ENCODE measurements around the gene MYOZ1.
"Not testable (repeated sequence)": the region's sequence is repeated elsewhere in the genome, so short reads cannot be mapped to it uniquely, and the experiment has no call there.

Gene MYOZ1

DNA sequence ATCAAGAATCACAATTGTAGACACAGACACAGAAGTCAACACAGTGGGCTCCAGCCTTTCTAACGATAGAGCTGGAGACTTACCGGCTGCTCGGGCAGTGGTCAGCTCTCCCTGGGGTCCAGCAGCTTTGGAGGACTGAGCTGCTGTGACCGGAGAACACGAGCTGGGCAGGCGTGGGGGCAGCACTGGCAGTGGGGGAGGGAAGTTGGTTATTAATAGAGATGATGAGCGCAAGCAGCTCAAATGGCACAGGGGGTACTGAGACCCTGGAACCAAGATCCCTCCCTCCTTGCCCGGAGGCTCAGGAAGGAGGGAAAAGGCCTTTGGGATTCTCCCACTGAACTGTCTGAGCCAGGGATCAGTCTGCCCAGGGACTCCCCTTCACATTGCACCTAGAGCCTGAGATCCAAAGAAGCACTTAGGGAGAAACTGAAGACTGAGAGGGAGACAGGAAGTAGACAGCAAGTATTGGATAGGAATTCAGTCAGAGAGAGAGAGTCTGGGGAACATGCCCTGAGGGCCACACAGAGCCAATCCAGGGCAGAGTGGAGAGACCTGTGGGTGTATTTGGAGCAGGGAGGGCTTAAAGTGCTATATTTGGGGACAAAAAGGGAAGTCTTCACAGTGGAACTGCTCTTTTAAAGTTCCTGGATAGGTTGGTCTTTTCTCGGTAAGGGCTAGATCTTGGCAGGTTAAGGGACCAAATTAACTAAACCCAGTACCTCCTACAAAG lies at the start of gene MYOZ1:
TSS of gene MYOZ1 (minus strand) at position 147 of the 733 bp plus-strand sequence. CDS start 1,457 bp downstream, outside the sequence.
- H3K4me3 ChIP-seq (replicated peaks; ENCODE audit: low read depth, low read length): no peak within 1 kb of the TSS
- no peaks in the 10 kb centered on the region for H3K36me3 ChIP-seq (ENCODE audit: control insufficient read depth, insufficient read depth, low read length)
- no peak for DNase-seq (ENCODE audit: extremely low read depth, insufficient read length)
- no peak for TF ChIP-seq CTCF (IDR thresholded peaks at IDR 0.05; ENCODE audit: insufficient read depth, low read length, poor library complexity, severe bottlenecking)
- no peaks in the 10 kb centered on the region for H3K27me3 ChIP-seq (replicated peaks; ENCODE audit: control insufficient read depth, insufficient read depth, low read length)

DNA sequence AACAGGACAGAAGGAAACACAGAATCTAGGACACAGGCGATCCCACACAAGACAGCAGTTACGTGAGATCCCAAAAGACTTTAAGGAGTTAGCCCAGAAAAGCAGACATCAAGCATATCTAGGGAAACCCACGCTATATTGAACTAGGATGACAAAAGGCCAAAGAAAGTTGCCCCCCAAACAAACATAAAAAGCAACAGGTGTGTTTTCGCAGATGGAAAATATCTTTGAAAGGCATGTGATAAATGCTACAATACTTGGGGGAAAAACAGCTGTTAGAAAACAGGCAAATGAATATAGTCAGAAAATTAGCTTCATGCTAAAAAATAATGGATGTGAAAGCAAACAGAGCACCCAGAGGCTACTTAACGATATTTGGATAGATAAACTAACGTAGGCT lies 49.5 kb upstream of the MYOZ1 start:
- not testable (repeated sequence) for H3K4me3 ChIP-seq (replicated peaks; ENCODE audit: low read depth, low read length); H3K27me3 ChIP-seq (replicated peaks; ENCODE audit: control insufficient read depth, insufficient read depth, low read length); DNase-seq (ENCODE audit: extremely low read depth, insufficient read length); H3K36me3 ChIP-seq (ENCODE audit: control insufficient read depth, insufficient read depth, low read length)

- DNase-seq (ENCODE audit: extremely low read depth, insufficient read length); H3K27me3 ChIP-seq (replicated peaks; ENCODE audit: control insufficient read depth, insufficient read depth, low read length); H3K4me3 ChIP-seq (replicated peaks; ENCODE audit: low read depth, low read length); H3K36me3 ChIP-seq (ENCODE audit: control insufficient read depth, insufficient read depth, low read length): not testable (repeated sequence)
These were observed 48.3 kb upstream of the MYOZ1 start for GRCh38 chr10:73689596-73689995.

GRCh38 chr10:73687641-73688040 lies 46.4 kb upstream of the MYOZ1 start:
- H3K27me3 ChIP-seq (replicated peaks; ENCODE audit: control insufficient read depth, insufficient read depth, low read length); DNase-seq (ENCODE audit: extremely low read depth, insufficient read length); H3K36me3 ChIP-seq (ENCODE audit: control insufficient read depth, insufficient read depth, low read length); H3K4me3 ChIP-seq (replicated peaks; ENCODE audit: low read depth, low read length): not testable (repeated sequence)

- H3K27me3 ChIP-seq (replicated peaks; ENCODE audit: control insufficient read depth, insufficient read depth, low read length); H3K4me3 ChIP-seq (replicated peaks; ENCODE audit: low read depth, low read length); H3K36me3 ChIP-seq (ENCODE audit: control insufficient read depth, insufficient read depth, low read length); DNase-seq (ENCODE audit: extremely low read depth, insufficient read length): not testable (repeated sequence)
These were observed 33.3 kb upstream of the MYOZ1 start for GRCh38 chr10:73674546-73674945.

DNA sequence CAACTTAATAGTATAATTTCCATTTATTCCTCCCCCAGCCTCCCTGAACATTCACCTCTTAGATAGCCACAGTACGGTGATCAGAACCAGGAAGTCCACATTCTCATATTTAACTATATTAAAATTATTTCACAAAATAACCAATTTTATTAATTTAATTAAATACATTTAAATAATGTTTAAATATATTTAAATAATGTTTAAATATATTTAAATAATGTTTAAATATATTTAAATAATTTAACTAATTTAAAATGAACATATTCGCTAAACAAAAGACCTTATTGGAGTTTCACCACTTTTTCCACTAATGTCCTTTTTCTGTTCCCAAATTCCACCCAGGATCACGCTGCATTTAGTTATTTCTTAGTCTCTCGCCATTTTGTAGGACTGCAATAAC lies 27.1 kb upstream of the MYOZ1 start:
- H3K27me3 ChIP-seq (replicated peaks; ENCODE audit: control insufficient read depth, insufficient read depth, low read length); H3K4me3 ChIP-seq (replicated peaks; ENCODE audit: low read depth, low read length); H3K36me3 ChIP-seq (ENCODE audit: control insufficient read depth, insufficient read depth, low read length); DNase-seq (ENCODE audit: extremely low read depth, insufficient read length): not testable (repeated sequence)

DNA sequence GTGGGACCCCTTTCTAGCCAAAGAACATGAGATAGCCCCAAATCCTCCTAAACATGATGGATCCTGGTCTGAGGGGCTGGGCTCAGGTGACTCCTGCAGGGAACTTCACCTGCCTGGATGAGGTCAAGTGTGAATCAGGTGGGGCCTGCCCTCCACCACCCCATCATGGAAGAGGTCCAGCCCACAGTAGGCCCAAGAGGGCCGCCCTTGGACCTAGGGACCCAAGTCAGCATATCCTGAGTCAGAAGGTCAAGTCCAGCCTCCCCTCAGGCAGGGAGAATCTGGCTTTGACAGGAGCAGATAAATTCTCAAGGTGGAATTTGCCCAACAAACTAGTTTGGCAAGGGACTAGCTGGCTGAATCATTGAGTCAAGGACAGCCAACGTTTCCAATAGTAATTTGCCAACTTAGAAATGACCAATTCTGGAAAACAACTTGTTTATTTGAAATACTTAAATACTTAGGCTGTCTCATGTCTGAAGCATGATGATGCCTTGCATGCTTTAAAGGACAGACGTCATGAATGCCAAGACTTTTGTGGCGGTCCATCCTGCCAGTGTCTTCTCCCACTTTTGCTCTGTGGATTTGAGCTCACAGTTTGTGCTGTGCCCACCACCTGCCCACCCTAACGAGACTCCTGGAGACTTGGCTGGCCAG lies 25.0 kb upstream of the MYOZ1 start:
- not testable (repeated sequence) for H3K36me3 ChIP-seq (ENCODE audit: control insufficient read depth, insufficient read depth, low read length); DNase-seq (ENCODE audit: extremely low read depth, insufficient read length); H3K27me3 ChIP-seq (replicated peaks; ENCODE audit: control insufficient read depth, insufficient read depth, low read length); H3K4me3 ChIP-seq (replicated peaks; ENCODE audit: low read depth, low read length)

DNA sequence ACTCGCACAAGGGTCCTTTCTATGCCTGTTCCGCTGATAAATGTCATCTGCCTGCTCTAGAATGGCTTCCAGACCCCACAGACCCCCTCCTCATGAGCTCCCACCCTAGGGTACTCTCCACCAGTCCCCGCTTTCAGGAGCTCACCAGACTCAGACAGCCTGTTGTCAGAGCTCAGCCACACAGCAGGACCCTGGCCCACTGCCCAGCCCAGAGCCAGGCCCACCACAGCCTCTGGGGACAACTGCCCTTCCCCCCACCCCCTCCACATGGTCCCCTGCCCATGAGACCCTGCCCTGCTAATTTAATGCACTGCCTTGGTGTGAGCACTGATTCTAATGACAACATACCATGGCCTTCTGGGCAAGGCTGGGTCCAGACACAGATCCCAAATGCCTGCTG lies 24.3 kb upstream of the MYOZ1 start:
- H3K27me3 ChIP-seq (replicated peaks; ENCODE audit: control insufficient read depth, insufficient read depth, low read length); H3K36me3 ChIP-seq (ENCODE audit: control insufficient read depth, insufficient read depth, low read length); H3K4me3 ChIP-seq (replicated peaks; ENCODE audit: low read depth, low read length); DNase-seq (ENCODE audit: extremely low read depth, insufficient read length): not testable (repeated sequence)

GRCh38 chr10:73664156-73665040 lies 23.1 kb upstream of the MYOZ1 start:
- not testable (repeated sequence) for H3K36me3 ChIP-seq (ENCODE audit: control insufficient read depth, insufficient read depth, low read length); DNase-seq (ENCODE audit: extremely low read depth, insufficient read length); H3K4me3 ChIP-seq (replicated peaks; ENCODE audit: low read depth, low read length); H3K27me3 ChIP-seq (replicated peaks; ENCODE audit: control insufficient read depth, insufficient read depth, low read length)

- DNase-seq (ENCODE audit: extremely low read depth, insufficient read length); H3K4me3 ChIP-seq (replicated peaks; ENCODE audit: low read depth, low read length); H3K27me3 ChIP-seq (replicated peaks; ENCODE audit: control insufficient read depth, insufficient read depth, low read length); H3K36me3 ChIP-seq (ENCODE audit: control insufficient read depth, insufficient read depth, low read length): not testable (repeated sequence)
These were observed 22.3 kb upstream of the MYOZ1 start for GRCh38 chr10:73663621-73664020.

DNA sequence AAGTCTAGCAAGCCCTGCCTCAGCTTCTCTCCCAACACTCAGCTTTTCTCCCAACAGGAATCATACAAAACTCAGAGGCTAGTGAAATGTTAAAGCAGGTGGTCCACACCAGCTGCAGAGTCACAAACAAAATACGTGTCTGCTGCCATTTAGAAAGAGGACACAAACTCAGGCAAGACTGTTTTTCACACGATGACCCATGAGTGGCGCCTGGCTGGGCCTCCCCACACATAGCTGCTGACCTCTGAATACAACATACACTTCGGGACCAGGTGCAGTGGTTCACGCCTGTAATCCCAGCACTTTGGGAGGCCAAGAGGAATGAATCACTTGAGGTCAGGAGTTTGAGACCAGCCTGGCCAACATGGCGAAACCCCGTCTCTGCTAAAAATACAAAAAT lies 21.4 kb upstream of the MYOZ1 start:
- H3K36me3 ChIP-seq (ENCODE audit: control insufficient read depth, insufficient read depth, low read length); H3K4me3 ChIP-seq (replicated peaks; ENCODE audit: low read depth, low read length); H3K27me3 ChIP-seq (replicated peaks; ENCODE audit: control insufficient read depth, insufficient read depth, low read length); DNase-seq (ENCODE audit: extremely low read depth, insufficient read length): not testable (repeated sequence)

Measured in GM06990 (cell line).